Stimulated activated CD4-positive, alpha-beta T cell treated with anti-CD3 and anti-CD28 coated beads, Interleukin-2, amount 100 ng/mL, for 4 hours (primary cell): ENCODE results near the gene ROGDI.
A peak's percentile ranks its signal among the peaks of the same experiment; 100 is the strongest.

Source experiments
- DNase-seq: peaks from one replicate; pipeline ENCODE4 v3.0.0-alpha.2; 2020; ENCODE audit warnings: low read depth

ROGDI gene, protein sequence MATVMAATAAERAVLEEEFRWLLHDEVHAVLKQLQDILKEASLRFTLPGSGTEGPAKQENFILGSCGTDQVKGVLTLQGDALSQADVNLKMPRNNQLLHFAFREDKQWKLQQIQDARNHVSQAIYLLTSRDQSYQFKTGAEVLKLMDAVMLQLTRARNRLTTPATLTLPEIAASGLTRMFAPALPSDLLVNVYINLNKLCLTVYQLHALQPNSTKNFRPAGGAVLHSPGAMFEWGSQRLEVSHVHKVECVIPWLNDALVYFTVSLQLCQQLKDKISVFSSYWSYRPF

DNA sequence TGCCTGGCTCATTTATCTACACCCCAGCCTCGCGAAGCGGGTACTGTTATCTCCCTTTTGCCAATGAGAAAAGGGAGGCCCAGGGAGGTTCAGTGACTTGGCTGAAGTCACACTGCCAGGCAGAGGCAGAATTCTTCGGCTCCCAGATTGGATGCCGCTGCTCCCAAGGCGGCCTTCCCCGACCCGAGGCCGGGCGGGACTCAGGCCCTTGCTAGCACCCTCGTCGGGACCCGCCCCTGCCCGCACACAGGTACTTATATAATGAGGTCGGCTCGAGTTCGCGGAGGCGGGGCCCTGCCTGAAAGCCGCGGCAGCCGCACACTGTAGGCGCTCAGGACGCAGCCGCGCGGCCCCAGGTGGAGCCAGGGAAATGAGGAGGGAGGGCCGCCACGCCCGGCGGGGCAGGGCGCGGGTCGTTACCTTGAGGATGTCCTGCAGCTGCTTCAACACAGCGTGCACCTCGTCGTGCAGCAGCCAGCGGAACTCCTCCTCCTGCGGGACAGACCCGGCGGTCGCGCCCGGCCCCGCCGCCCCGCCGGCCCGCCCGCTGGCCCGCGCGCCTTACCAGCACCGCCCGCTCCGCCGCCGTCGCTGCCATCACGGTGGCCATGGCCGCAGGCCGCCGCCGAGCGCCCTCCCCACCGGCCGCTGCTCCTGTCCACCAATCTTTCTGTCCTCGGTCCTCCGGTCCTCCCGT is at the start of gene ROGDI:
TSS of gene ROGDI (minus strand) at position 672 of the 697 bp plus-strand sequence. CDS start at position 610, 62 bp downstream.
- peak; percentile 63 for DNase-seq

DNA sequence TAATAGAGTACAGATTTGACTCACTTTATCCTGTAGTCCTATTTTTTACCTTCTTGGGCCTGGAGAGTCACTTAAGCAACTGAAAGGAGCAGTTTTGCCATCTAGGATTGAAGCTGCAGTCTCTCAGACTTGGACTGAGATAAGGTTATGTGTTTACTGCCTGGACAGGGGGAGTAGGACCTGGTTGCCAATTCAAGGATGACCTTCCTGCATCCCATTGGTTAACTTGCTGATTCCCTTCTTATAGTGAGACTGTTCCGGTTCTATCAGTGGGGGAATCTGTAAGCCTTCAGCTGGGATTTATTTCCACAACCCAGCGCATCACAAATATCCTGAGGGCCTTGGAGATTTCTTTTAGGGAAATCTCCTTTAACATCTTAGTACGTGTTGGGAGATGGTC is 47.8 kb upstream of the ROGDI start:
- DNase-seq: no peak

DNA sequence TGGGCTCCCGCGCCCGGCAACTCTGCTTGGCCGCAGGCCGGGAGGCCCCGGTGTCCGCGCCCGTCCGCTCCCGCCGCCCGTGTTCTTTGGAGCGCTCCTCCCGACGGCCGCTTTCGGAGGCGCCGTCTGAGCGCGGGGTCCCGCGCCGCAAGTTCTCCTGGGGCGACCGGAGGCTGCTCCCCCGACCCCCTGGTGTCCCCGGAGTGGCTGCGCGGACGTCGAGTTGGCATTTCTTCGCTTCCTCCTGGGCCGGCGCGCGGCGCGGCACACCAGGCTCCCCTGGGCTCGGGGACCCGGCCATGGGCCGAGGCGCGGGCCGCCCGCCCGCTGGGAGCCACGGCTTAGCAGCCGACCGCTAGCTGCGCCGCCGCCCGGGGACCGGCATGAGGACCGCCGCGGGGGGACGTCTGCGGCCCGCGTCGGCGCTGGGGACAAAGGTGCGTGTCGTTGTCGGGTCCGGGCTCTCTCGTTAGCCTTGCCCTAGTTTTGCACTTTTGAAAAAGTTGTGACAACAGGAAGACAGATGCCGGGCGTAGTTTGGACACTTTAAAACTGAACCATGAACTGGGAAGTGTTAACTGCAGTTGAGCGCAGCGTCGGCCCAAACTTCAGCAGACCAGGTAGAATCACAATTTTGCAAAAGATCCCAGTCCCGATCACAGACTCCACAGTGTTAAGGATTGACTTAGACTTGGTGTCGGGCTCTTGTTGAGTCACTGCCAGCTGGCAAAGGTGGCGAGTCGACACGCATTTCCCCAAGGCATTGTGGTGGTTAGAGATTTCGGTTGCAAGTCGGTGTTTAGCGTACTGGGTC is 45.5 kb upstream of the ROGDI start:
- no peak for DNase-seq

DNA sequence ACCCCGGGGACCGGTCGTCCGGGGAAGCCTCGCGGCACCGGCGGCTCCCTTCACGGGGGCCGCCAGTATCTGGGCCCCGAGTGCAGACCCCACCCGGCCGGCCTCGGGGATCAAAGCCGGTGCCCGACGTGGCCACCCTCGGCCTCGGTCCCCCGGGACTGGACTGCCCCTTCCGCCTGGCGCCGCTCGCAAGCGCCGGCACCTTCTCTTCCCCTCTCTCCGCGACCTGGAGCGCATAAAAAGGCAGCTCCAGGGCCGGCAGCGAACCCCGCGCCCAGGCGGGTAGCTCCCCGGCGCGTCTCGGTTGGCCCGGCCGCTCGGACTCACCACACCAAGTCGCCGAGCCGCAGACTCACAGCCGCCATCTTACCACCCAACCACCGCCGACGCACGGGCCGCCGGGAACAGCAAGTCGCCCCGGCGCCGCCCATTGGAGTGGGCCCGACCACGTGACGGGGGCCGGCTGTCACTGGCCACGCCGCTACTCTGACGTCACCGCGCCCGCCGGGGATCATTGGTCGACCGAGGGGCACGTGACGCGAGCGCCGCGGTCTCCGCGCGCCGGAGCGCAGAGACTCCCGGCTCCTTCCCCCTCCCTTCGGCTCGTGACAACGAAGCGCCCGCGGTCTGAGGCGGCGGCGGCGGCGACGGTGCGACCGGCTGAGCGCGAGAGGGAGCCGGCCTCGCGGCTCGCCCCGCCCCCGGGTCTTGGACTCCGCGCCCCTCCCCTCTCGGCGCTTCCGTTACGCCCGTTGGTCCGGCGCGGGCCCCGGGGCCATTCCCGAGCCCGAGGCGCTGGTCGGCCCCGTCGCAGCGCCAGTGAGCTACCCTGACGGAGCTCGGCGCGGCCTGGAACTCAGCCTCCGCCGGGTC is 44.7 kb upstream of the ROGDI start, which contains the start of the genes GLYR1 and UBN1:
TSS of gene GLYR1 (minus strand) at position 388 of the 873 bp plus-strand sequence. CDS start at position 365, 23 bp downstream.
TSS of gene UBN1 (plus strand) at position 581 of the 873 bp plus-strand sequence. CDS start 5,437 bp downstream, outside the sequence.
- DNase-seq: peak; percentile 100

DNA sequence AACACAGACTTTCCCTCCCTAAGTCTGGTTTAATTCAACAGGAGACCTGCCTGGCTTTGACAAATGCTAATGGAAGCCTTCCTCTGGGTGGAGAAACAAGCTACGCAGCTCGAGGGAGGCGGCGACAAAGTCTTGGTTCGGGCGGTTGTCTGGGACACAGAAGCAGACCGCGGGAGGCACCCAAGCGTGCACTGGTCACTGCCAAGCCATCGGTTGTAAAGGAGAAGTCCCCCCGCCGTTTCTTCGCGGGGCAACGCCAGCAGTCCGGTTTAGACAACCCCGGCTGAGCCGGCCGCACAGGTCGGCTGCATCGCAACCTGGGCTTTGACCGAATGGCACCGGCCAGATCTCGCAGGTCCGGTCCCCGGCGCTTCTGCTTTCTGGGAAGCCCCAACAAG is 44.1 kb upstream of the ROGDI start:
- DNase-seq: no peak

DNA sequence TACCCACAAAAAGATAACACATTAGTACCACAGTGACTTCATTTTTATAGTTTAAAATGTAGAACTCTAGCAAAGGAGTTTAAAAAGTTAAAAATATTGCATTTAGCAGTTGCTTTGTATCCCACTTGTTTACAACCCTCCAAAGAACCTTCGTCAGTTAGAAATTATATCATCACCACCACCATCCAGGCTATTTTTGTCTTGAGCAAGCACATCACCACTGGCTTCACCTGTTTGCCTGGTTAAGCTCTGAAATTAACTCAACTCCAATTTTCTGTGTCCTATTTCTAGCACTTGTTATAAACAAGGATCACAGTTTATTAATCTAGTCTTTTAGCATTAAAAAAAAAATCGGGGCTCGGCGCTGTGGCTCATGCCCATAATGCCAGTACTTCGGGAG is 38.6 kb upstream of the ROGDI start:
- no peak for DNase-seq

DNA sequence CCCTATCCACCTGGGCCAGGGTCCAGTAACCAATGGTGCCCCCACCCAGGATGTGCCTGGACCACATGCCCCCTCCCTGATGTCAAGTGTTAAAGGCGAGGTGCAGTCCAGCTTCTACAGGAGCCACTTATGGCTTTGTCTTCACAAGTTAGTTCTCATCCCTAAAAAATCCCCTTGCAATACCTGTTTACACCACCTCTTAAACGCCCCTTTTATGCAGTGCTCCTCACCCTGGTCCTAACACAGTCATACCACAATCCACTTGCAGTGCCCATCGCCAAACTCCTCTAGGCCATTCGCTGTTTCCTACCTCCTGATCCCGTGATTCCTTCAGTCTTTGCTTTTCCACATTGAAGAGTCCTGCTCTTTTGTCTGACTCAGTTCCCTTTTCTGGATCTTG is 37.5 kb upstream of the ROGDI start:
- no peak for DNase-seq

DNA sequence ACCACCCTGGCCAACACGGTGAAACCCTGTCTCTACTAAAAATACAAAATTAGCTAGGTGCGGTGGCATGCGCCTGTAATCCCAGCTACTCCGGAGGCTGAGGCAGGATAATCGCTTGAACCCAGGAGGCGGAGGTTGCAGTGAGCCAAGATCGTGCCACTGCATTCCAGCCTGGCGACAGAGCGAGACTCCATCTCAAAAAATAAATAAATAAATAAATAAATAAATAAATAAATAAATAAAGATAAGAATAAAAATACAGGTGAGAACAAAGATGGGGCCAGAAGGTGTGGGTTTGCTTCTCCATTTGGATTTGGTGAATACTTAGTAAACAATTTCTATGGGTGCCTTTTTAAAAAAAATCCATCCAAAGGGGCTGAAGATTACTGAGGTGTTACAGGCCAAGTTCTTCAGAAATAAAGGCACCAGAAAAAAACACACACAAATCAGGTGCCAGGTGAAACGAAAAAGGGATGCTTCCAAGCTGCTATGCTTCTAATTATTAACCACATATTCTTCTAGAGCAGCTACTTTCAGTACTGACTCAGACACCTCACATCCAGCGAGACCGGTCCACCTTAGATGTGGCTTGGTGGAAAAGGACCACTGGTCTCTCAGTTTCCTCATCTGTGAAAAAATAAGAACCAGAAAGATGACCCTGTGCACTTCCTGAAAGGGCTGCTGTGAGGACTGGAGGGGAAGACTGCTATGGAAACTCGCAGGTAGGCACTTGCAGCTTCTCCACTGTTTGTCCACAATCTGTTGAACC is 35.5 kb upstream of the ROGDI start:
- DNase-seq: no peak

DNA sequence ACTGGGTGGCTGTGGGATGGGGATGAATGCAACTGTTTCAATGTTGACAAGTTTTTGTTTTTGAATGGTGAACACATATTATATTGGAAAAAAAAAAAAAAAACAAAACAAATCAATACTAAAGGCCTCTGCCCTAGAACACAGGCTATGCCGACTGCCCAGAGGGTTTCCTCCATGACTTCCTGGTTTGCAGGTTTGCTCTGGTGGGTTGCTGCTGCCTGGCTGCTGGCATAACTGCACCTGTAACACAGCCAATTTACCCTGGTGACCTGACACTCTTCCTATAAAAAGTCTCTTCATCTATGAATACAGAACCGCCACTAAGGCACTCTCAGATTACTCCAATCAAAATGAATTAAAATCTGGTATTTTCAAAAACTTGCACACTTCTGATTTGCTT is 34.3 kb upstream of the ROGDI start:
- DNase-seq: no peak

DNA sequence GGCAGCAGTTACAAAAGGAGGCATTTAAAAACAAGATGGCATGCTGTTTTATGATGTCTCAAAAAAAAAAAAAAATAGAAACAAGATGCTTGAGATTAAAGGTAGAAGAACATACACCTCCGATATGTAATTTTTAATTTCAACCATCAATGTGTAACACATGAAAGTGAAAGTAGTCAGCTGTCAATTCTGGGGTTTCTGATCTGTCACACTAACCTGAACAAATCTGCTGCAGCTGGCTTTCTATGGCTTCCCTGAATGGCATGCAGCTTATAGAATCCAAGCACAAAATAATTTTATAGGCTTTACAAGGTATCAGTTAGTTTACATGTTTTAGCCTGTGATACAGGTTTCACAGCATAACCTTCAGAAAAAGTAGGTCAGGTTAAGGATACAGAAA is 31.2 kb upstream of the ROGDI start:
- DNase-seq: no peak

DNA sequence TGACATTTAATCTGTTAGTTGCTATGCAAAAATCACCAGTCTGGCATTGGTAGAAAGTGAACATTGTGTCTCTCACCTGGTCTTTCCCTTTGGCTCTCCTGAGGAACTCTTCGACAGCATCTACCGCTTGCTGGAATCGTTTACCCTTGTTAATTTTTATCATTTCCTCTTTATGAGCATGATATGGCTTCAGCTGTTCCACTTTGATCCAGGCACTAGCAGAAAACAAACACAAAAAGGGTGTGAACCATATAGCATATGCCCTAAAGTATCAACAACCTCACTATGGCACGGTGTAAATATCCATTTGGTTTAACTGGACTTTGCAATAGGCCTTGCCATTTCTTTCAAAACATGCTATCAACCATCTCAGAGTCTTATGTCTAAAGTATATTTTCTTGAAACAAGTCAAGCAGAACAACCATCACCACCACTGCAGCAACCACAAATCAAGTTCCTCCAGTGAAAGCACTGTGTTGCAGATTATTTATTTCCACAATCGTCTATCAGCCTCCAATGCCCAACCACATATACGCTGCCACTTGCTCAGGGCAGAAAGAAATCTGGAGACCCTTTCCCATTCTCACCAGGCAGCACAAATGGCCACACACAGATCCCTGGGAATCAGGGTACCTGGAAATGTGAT is 30.4 kb upstream of the ROGDI start:
- no peak for DNase-seq

DNA sequence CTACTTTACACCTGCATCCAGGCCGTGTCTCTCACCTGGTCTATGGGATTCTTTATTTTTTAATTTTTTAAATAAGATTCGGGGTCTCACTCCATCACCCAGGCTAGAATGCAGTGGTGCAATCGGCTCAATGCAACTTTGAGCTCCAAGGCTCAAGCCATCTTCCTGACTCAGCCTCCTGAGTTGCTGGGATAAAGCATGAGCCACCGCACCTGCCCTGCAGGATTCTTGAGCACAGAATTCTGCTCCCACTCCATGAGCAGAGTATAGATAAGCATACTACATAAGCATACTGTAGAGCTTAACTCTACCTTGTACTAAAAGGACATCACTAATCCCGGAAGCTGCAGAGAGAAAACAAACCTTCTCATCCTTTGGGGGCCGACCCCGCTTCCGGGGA is 29.2 kb upstream of the ROGDI start:
- DNase-seq: no peak

DNA sequence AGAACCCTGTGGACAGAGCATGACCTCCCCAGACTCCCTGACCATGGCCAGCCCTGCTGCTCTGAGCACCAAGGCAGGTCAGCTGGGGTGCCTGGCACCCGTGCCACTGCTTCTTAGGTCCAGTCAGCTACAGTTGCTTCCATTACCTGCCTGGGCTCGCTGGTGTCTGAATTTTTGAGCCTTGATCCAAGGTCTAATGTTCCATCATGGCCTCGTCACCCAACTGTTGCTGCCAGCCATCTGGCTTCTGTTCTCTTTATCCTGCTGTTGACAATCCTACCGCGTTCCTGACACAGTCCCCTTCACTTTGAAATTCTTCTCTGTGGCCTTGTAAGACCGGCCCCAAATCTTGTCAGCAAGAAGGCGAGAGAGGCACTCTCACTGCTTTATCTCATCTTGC is 28.0 kb upstream of the ROGDI start:
- DNase-seq: no peak

DNA sequence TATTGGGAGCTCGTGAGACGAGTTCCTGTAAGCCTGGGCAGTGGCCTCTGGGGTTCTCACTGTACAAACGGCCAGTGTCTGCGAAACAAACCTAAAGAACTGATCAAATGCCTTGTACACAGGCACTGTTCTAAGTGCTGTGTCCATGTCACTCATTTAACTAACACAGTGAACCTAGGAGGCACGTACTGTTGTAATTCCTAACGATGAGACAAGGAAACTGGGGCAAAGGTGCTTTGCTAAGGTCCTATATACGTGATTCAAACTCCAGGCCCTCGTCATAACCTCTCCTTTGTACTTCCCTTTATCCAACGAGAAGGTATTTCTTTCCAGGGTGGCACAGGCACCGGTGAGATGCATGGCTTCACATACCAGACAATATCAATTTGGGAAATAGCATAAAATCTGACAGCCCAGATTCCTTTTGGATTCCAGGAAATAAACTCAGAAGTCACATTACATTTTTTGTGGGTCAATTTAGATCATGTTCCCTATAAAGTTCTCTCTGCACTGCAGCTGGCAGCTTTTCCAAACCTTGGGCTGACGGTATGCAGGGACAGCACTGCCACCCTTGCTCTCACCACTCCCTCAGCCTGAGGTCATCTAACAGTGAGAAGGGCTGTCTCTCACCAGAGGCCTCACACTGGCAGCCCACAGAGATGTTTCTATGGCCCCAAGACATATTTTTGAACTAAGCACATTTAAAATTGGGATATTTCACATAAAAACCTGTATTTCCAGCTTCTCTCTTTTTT is 26.3 kb upstream of the ROGDI start:
- no peak for DNase-seq

DNA sequence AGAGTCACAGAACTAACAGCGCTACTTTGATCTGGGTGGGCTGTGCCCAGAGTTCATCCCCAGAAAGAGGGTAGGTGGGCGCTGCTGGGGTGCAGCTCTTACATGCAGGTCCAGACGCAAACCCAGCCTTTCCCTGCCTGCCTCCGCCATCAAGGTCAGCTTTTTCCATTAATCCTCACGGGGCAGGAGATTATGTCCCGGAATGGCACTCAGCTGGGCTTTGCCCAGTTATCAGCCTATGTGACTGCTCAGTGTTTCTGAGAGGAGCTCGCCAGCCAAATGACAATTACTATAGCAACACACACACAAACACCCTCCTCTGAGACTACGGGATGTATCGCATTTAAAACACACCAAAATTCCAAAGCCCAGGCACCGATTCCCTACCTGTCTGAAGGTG is 24.5 kb upstream of the ROGDI start:
- no peak for DNase-seq

DNA sequence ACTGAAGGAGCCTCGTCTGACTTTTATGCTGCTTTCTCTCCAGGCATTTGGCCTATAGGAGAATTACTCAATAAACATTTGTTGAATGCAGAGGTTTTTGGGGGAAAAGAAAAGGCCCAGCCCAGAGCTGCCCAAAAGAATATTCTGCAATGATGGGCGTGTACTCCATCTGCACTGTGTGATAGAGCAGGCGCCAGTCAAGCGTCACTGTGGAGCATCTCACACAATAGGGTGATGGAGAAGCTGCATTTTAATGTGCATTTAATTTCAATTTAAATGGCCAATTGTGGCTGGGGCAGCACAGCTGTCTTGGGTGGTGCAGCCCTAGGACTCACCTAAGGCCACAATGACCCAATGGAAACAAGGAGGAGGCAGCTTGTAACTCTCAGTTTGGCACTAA is 24.1 kb upstream of the ROGDI start:
- no peak for DNase-seq

DNA sequence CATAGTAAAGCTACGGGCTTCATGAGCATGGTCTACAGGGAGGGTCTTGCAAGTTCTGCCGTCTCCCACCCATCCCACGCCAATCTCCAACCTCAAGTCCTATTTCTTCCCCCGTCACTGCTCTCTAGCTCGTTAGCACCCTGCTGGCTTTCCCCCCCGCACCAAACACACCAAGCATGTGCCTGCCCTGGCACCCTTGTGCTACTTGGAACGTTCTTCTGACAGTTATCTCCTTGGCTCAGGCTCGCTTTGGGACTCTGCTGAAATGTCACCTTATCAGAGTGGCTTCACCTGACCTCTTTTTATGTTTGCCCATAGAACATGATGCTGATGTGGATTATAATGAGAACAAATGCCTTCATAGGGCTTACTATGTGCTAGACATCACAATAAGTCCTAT is 22.8 kb upstream of the ROGDI start:
- DNase-seq: no peak

DNA sequence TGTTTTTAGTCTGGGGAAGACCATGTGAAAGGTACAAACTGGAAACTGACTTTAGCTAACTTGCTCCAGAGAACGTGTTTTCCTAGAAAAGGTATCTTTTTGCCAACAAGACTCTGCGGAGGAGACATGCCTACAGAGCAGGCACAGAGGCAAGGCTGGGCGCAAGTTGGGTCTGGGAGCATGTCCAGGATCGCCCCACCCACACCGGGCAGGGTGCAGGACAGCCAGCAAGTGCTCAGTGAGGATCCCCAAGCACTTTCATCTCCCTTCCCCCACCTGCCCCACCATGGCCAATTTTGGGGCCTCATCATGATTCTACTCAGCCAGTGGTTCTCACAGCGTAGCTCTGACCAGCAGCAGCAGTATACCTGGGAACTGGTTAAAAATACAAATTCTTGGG is 18.2 kb upstream of the ROGDI start:
- DNase-seq: no peak

DNA sequence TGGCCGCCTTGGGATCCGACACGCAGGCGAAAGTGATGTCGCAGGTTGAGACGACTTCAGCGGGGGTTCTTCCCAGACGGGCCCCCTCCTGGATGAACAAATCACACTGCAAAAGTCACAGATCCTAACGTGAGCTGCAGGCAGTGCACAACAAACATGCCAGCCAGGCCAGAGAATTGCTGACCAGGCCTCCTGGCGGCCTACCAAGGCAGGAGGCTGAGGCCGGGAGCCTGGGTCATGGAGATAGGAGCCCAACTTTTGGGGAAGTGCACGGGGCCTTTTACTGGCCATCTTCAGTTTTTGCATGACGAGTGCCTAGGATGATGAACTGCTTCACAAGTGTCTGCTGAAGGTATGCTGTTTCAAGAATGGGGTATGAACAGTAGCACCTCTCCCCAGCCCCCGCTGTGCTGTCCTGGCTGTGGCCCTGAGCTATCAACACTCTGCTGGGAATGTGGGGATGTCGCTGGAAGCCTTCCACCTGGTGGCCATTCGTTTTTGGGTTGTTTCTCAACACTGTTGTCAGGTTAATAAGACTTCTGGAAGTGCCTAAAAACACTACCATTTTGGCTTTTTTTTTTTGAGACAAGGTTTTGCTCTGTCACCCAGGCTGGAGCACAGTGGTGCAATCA is 12.2 kb upstream of the ROGDI start:
- no peak for DNase-seq
